BJ (cell line): ENCODE data around the gene GABPB1. TPM values are rescaled to one million over a fixed set of nuclear protein-coding genes. Genes with fewer than 3 reads are reported as not detected.
"Not testable (repeated sequence)": the region's sequence is repeated elsewhere in the genome, so short reads cannot be mapped to it uniquely, and the experiment has no call there.

Source experiments
- CTCF ChIA-PET: fragments of 350-600 bp; formaldehyde crosslinking; extraction: SDS; loops from one replicate; lab custom pipeline; 2021; ENCODE audit warnings: antibody characterized with exemption, inconsistent platforms; lab: Yijun Ruan, JAX
- POLR2A ChIA-PET: fragments of 300-600 bp; sonication (Branson Sonifier 250); formaldehyde crosslinking; extraction: SDS; loops from one replicate; lab custom pipeline; 2021; ENCODE audit warnings: antibody characterized with exemption; lab: Charles Lee
- DNase-seq: peaks from one replicate; pipeline ENCODE4 v3.0.0-alpha.2; 2011; ENCODE audit warnings: low read depth
- H3K27me3 ChIP-seq: 2 replicates; pipeline ENCODE4 v1.6.0; 2011; ENCODE audit warnings: low read length; ENCODE audit not compliant: control insufficient read depth, insufficient read depth
- H3K36me3 ChIP-seq: 2 replicates; pipeline ENCODE4 v1.5.1; 2011; ENCODE audit warnings: low read length; ENCODE audit not compliant: control insufficient read depth, insufficient read depth
- H3K4me3 ChIP-seq: 2 replicates; pipeline ENCODE4 v1.5.1; 2011; ENCODE audit warnings: low read depth, mild to moderate bottlenecking, control low read depth, low read length
- CTCF ChIP-seq: IDR thresholded peaks from 2 replicates; pipeline ENCODE4 v1.5.1; 2011; ENCODE audit warnings: low read depth, mild to moderate bottlenecking, control low read depth, inconsistent platforms, low read length, moderate library complexity; ENCODE audit not compliant: insufficient read depth
- polyA plus RNA-seq: library from polyadenylated mRNA; depleted of rRNA; stranded (reverse); fragments of >200 nt; gene quantifications from 2 replicates; pipeline ENCODE4 v1.2.3, GENCODE V29; 2011

Gene GABPB1
- polyA plus RNA-seq, 1 experiment, result 17.1 TPM

- ChIA-PET POLR2A (no interaction called here), CTCF (interaction anchor here (0.6 kb wide), 1 partner anchor 531 kb away, joined by 3 read pairs; no protein-coding TSS in a partner anchor)
- no peaks in the 10 kb centered on the region for H3K36me3 ChIP-seq
- no peak for DNase-seq
- TF ChIP-seq CTCF, result no peak
- H3K27me3 ChIP-seq, result no peaks in the 10 kb centered on the region
- H3K4me3 ChIP-seq, result no peak overlapping the region
Observed at GRCh38 chr15:50378776-50379175, 23.8 kb upstream of the GABPB1 start.

GRCh38 chr15:50377867-50378751, 23.1 kb upstream of the GABPB1 start:
- DNase-seq, result no peak
- POLR2A ChIA-PET, result no interaction called here
- no peak for TF ChIP-seq CTCF
- no peaks in the 10 kb centered on the region for H3K27me3 ChIP-seq
- CTCF ChIA-PET, result no interaction called here
- no peak overlapping the region for H3K4me3 ChIP-seq
- no peaks in the 10 kb centered on the region for H3K36me3 ChIP-seq

- POLR2A ChIA-PET, CTCF ChIA-PET, DNase-seq, H3K36me3 ChIP-seq, H3K4me3 ChIP-seq, H3K27me3 ChIP-seq: not testable (repeated sequence)
Observed at GRCh38 chr15:50369564-50369963, 14.6 kb upstream of the GABPB1 start.

- CTCF ChIA-PET, result no interaction called here
- POLR2A ChIA-PET, result no interaction called here
- no peak overlapping the region for H3K4me3 ChIP-seq
- TF ChIP-seq CTCF, result no peak
- no peaks in the 10 kb centered on the region for H3K36me3 ChIP-seq
- no peaks in the 10 kb centered on the region for H3K27me3 ChIP-seq
- no peak for DNase-seq
Observed at GRCh38 chr15:50365971-50366370, 11.0 kb upstream of the GABPB1 start.

GRCh38 chr15:50365570-50365969, 10.6 kb upstream of the GABPB1 start:
- POLR2A ChIA-PET, result no interaction called here
- Histone ChIP-seq H3K36me3 (no peaks in the 10 kb centered on the region; the same call in 1 of the 2 replicates), H3K27me3 (no peaks in the 10 kb centered on the region), H3K4me3 (no peak overlapping the region)
- no peak for TF ChIP-seq CTCF
- CTCF ChIA-PET, result no interaction called here
- DNase-seq, result no peak
